Tibial nerve (tissue), 4 donors: ENCODE results near the gene FBN1.

Source experiments
- CTCF ChIP-seq, 5 experiments: fragments of 200-600 bp in 3 of 5; fragments of 450-650 bp in 2 of 5; sonication (generic) in 3 of 5; IDR thresholded peaks; one replicate each; pipeline ENCODE4 v1.5.1; 2016 to 2019; ENCODE audit warnings: antibody characterized with exemption in 5 of 5, mild to moderate bottlenecking in 3 of 5, moderate library complexity in 2 of 5
- EP300 ChIP-seq, 2 donors: sonication (generic); formaldehyde crosslinking; IDR thresholded peaks; one replicate each; pipeline ENCODE4 v1.6.1; 2017; ENCODE audit warnings: antibody characterized with exemption in 2 of 2, mild to moderate bottlenecking in 1 of 2
- POLR2A ChIP-seq, 2 donors: fragments of 450-650 bp; IDR thresholded peaks; one replicate each; pipeline ENCODE4 v1.6.1; 2017; ENCODE audit warnings: antibody characterized with exemption in 2 of 2, mild to moderate bottlenecking in 2 of 2, moderate library complexity in 2 of 2

- no peak for TF ChIP-seq POLR2A (IDR thresholded peaks at IDR 0.05)
- TF ChIP-seq CTCF (IDR thresholded peaks at IDR 0.05) = no peak
- TF ChIP-seq EP300 (IDR thresholded peaks at IDR 0.05) = no peak
Observed at GRCh38 chr15:48638963-48639362, 6.5 kb downstream of the FBN1 start.
